GM12878 (cell line): Measurements from ENCODE around the gene C2orf80. TPM values are rescaled to one million over a fixed set of nuclear protein-coding genes. Genes with fewer than 3 reads are reported as not detected.
"Not testable (repeated sequence)": the region's sequence is repeated elsewhere in the genome, so short reads cannot be mapped to it uniquely, and the experiment has no call there.

ENCODE experiments used
- ATAC-seq: fragments of 200-7000 bp; cut with Tn5 transposase; 3 replicates; pipeline ENCODE4 v1.9.1; 2020; ENCODE audit warnings: mild to moderate bottlenecking, moderate library complexity
- BruUV-seq: library from RNA; stranded (reverse); fragments of 400-500 nt; replicated peaks from 2 replicates; lab custom pipeline; 2021; lab: Mats Ljungman, UMichigan
- CTCF ChIA-PET: fragments of 300-600 bp; sonication (Branson Sonifier 250); formaldehyde crosslinking; extraction: SDS; loops from one replicate; lab custom pipeline; 2021; ENCODE audit warnings: inconsistent platforms; lab: Yijun Ruan, JAX
- POLR2A ChIA-PET: fragments of 350-600 bp; formaldehyde crosslinking; extraction: SDS; loops from one replicate; lab custom pipeline; 2021; ENCODE audit warnings: inconsistent platforms; lab: Charles Lee
- RAD21 ChIA-PET: fragments of 300-600 bp; sonication (Branson Sonifier 250); formaldehyde crosslinking; loops from one replicate; lab custom pipeline; 2023; ENCODE audit warnings: antibody characterized with exemption; ENCODE audit not compliant: unreplicated experiment; lab: Charles Lee
- SMC1A ChIA-PET: fragments of 300-600 bp; sonication (Branson Sonifier 250); formaldehyde crosslinking; loops from one replicate; lab custom pipeline; 2023; ENCODE audit not compliant: unreplicated experiment, uncharacterized antibody; lab: Charles Lee
- DNase-seq: peaks from one replicate; pipeline ENCODE4 v3.0.0-alpha.2; 2011; ENCODE audit warnings: low read depth, low spot score
- FAIRE-seq: peaks from 3 replicates; lab custom pipeline; 2011; peaks lifted over from hg19 to GRCh38; lab: Jason Lieb, UNC
- H2AFZ ChIP-seq: 2 replicates; pipeline ENCODE4 v1.6.0; 2011; ENCODE audit warnings: low read depth, low read length, control low read depth; ENCODE audit not compliant: control insufficient read depth
- H3K27ac ChIP-seq: 2 replicates; pipeline ENCODE4 v1.5.1; 2011; ENCODE audit warnings: control low read depth; ENCODE audit not compliant: control insufficient read depth, insufficient read depth
- H3K27me3 ChIP-seq, 2 experiments: replicated peaks in 1 of 2; 2 replicates each; pipeline versions ENCODE4 v1.6.0 to v1.6.1; 2011; ENCODE audit warnings: low read length in 1 of 2; ENCODE audit not compliant: control insufficient read depth in 2 of 2, insufficient read depth in 2 of 2
- H3K36me3 ChIP-seq, 2 experiments: 2 replicates each; pipeline ENCODE4 v1.5.1; 2011; ENCODE audit warnings: low read length in 1 of 2; ENCODE audit not compliant: control insufficient read depth in 2 of 2, insufficient read depth in 2 of 2
- H3K4me1 ChIP-seq: 2 replicates; pipeline ENCODE4 v1.6.1; 2011; ENCODE audit warnings: mild to moderate bottlenecking, low read length, moderate library complexity, mixed read lengths; ENCODE audit not compliant: control insufficient read depth, insufficient read depth
- H3K4me2 ChIP-seq: 2 replicates; pipeline ENCODE4 v1.6.0; 2011; ENCODE audit warnings: control low read depth; ENCODE audit not compliant: control insufficient read depth, insufficient read depth
- H3K4me3 ChIP-seq: fragments of 200-600 bp; sonication (generic); 2 replicates; pipeline ENCODE4 v1.5.1; 2016
- H3K79me2 ChIP-seq: 2 replicates; pipeline ENCODE4 v1.6.0; 2011; ENCODE audit warnings: low read length; ENCODE audit not compliant: control insufficient read depth, insufficient read depth
- H3K9ac ChIP-seq: 2 replicates; pipeline ENCODE4 v1.8.0; 2011; ENCODE audit warnings: low read length, control low read depth, mixed read lengths; ENCODE audit not compliant: control insufficient read depth, insufficient read depth
- H3K9me3 ChIP-seq: replicated peaks from 3 replicates; pipeline ENCODE4 v1.5.1; 2011; ENCODE audit warnings: mild to moderate bottlenecking, low read length; ENCODE audit not compliant: control insufficient read depth, insufficient read depth
- H4K20me1 ChIP-seq: 2 replicates; pipeline ENCODE4 v1.6.0; 2011; ENCODE audit not compliant: control insufficient read depth, insufficient read depth
- ATF7 ChIP-seq: fragments of 450-650 bp; IDR thresholded peaks from 2 replicates; pipeline ENCODE4 v1.6.1; 2016; ENCODE audit warnings: low read depth, mild to moderate bottlenecking
- FOS ChIP-seq: IDR thresholded peaks from 3 replicates; pipeline ENCODE4 v1.6.1; 2011; ENCODE audit warnings: borderline replicate concordance; ENCODE audit not compliant: insufficient read length; ENCODE audit errors: extremely low read depth
- NRF1 ChIP-seq: conservative IDR thresholded peaks from 2 replicates; pipeline ENCODE4 v1.6.1; 2011; ENCODE audit warnings: mild to moderate bottlenecking, low read depth, low read length, improper control_type of control experiment
- POLR2AphosphoS5 ChIP-seq: IDR thresholded peaks from 2 replicates; pipeline ENCODE4 v1.6.1; 2011; ENCODE audit warnings: mild to moderate bottlenecking, low read length, inconsistent platforms
- RFX5 ChIP-seq: IDR thresholded peaks from 2 replicates; pipeline ENCODE4 v1.6.1; 2011; ENCODE audit warnings: low read depth, low read length, improper control_type of control experiment
- ZNF384 ChIP-seq: IDR thresholded peaks from 2 replicates; pipeline ENCODE4 v1.6.1; 2012; ENCODE audit warnings: low read depth, mild to moderate bottlenecking, low read length, improper control_type of control experiment, borderline replicate concordance
- WGBS: methylation state at CpG from one replicate; pipeline ENCODE4 v1.1.6; 2016; ENCODE audit warnings: low lambda C conversion rate; ENCODE audit not compliant: insufficient replicate concordance, insufficient coverage; ENCODE audit errors: missing lambda C conversion rate; 5-methylcytosine and 5-hydroxymethylcytosine counted together
- in situ Hi-C: fragments of 300-500 bp; cut with MboI; formaldehyde crosslinking; loops from 9 replicates; pipeline ENCODE4 v1.14.3; 2018; ENCODE audit warnings: mixed read lengths
- intact Hi-C: fragments of 100-400 bp; cut with micrococcal nuclease; formaldehyde crosslinking; loops from one replicate; pipeline ENCODE4 v1.14.2; 2022; ENCODE audit not compliant: unreplicated experiment
- polyA plus RNA-seq, 11 experiments: library from polyadenylated mRNA; depleted of rRNA in 4 of 11; unstranded in 6 of 11; stranded (reverse) in 5 of 11; fragments of >200 nt; fragmentation: Nextera tagmentation in 4 of 11; fragmentation: Illumina TruSeq in 1 of 11; extraction: Ambion mirVana in 4 of 11; extraction: Trizol in 1 of 11; gene quantifications; 1 replicate in 1 of 11; 2 replicates in 10 of 11; pipeline versions ENCODE4 v1.2.1 to v1.2.3, GENCODE V29; 2011 to 2016; ENCODE audit warnings: inconsistent platforms in 2 of 11, missing spikeins in 2 of 11, low read depth in 1 of 11
- total RNA-seq, 4 experiments: library from RNA; depleted of rRNA in 3 of 4; stranded (reverse); fragments of >200 nt in 3 of 4; fragmentation: Illumina TruSeq in 1 of 4; extraction: Trizol in 1 of 4; gene quantifications; 2 replicates each; pipeline versions ENCODE4 v1.2.1 to v1.2.3, GENCODE V29; 2013 to 2021
- TF ChIP-seq, protein P1 (sequence below): fragments of 450-650 bp; IDR thresholded peaks from 2 replicates; pipeline ENCODE4 v1.6.1; 2016; ENCODE audit warnings: mild to moderate bottlenecking
- TF ChIP-seq, protein P2 (sequence below): IDR thresholded peaks from 2 replicates; pipeline ENCODE4 v1.6.1; 2011; ENCODE audit warnings: mild to moderate bottlenecking, low read depth, low read length, moderate library complexity; ENCODE audit not compliant: insufficient replicate concordance
- TF ChIP-seq, protein P3 (sequence below): IDR thresholded peaks from 2 replicates; pipeline ENCODE4 v1.6.1; 2011; ENCODE audit warnings: low read depth, mild to moderate bottlenecking, low read length, moderate library complexity, borderline replicate concordance; ENCODE audit errors: extremely low read depth
- TF ChIP-seq, protein P4 (sequence below): fragments of 150-350 bp; IDR thresholded peaks from 2 replicates; pipeline ENCODE4 v1.6.1; 2014; ENCODE audit warnings: mild to moderate bottlenecking, low read depth, low read length

Gene C2orf80
- total and polyA plus RNA-seq, 10 of the 15 experiments (the other 5 are each of a cell fraction or from before 2014, with no cell fraction given), result not detected

DNA sequence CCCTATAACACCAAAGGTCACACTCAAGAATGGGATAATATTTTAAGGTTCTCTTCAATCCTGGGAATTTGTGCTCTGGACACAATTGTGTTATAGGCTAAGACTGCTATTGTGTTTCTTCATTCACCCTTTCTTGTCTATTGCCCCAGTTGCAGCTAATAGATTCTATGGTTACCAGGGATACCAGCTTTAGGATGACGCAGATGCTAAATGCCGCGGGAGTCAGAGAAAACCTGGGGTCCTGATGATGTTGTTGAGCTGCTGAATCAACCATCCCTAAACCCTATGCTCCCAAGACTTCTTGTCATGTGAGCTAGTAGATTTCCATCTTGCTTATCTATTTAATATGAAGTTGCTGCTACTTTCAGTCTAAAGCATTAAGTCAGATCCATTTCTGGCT is 70.9 kb downstream of the C2orf80 start:
- H3K79me2 ChIP-seq, result no peaks in the 10 kb centered on the region
- H3K4me1 ChIP-seq, result no peaks in the 10 kb centered on the region
- ChIA-PET RAD21 (no interaction called here), POLR2A (no interaction called here), SMC1A (interaction anchor here (1.1 kb wide), 1 partner anchor 212 kb away, joined by 3 read pairs; no protein-coding TSS in a partner anchor), CTCF (no interaction called here)
- no peaks in the 10 kb centered on the region for H4K20me1 ChIP-seq
- 79% methylated on average over 3 of the region's 3 CpGs for WGBS
- H3K9ac ChIP-seq, result no peak overlapping the region
- DNase-seq (no peak), ATAC-seq (no peak), FAIRE-seq (no peak)
- H3K36me3 ChIP-seq, result no peaks in the 10 kb centered on the region
- TF ChIP-seq POLR2AphosphoS5 (no peak), ZNF384 (no peak), ATF7 (no peak), NRF1 (no peak), FOS (no peak), RFX5 (no peak)
- TF ChIP-seq, protein P1, sequence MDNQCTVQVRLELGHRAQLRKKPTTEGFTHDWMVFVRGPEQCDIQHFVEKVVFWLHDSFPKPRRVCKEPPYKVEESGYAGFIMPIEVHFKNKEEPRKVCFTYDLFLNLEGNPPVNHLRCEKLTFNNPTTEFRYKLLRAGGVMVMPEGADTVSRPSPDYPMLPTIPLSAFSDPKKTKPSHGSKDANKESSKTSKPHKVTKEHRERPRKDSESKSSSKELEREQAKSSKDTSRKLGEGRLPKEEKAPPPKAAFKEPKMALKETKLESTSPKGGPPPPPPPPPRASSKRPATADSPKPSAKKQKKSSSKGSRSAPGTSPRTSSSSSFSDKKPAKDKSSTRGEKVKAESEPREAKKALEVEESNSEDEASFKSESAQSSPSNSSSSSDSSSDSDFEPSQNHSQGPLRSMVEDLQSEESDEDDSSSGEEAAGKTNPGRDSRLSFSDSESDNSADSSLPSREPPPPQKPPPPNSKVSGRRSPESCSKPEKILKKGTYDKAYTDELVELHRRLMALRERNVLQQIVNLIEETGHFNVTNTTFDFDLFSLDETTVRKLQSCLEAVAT, result no peak
- TF ChIP-seq, protein P2, sequence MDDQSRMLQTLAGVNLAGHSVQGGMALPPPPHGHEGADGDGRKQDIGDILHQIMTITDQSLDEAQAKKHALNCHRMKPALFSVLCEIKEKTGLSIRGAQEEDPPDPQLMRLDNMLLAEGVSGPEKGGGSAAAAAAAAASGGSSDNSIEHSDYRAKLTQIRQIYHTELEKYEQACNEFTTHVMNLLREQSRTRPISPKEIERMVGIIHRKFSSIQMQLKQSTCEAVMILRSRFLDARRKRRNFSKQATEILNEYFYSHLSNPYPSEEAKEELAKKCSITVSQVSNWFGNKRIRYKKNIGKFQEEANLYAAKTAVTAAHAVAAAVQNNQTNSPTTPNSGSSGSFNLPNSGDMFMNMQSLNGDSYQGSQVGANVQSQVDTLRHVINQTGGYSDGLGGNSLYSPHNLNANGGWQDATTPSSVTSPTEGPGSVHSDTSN, result no peak
- TF ChIP-seq, protein P3, sequence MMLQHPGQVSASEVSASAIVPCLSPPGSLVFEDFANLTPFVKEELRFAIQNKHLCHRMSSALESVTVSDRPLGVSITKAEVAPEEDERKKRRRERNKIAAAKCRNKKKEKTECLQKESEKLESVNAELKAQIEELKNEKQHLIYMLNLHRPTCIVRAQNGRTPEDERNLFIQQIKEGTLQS, result no peak
- TF ChIP-seq, protein P4, sequence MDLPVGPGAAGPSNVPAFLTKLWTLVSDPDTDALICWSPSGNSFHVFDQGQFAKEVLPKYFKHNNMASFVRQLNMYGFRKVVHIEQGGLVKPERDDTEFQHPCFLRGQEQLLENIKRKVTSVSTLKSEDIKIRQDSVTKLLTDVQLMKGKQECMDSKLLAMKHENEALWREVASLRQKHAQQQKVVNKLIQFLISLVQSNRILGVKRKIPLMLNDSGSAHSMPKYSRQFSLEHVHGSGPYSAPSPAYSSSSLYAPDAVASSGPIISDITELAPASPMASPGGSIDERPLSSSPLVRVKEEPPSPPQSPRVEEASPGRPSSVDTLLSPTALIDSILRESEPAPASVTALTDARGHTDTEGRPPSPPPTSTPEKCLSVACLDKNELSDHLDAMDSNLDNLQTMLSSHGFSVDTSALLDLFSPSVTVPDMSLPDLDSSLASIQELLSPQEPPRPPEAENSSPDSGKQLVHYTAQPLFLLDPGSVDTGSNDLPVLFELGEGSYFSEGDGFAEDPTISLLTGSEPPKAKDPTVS, result no peak
- no TSS peak for BruUV-seq
- H2AFZ ChIP-seq, result no peak overlapping the region
- no peaks in the 10 kb centered on the region for H3K9me3 ChIP-seq
- intact Hi-C loops (no loop called here), in situ Hi-C loops (no loop called here)
- no peak overlapping the region for H3K4me3 ChIP-seq
- H3K27me3 ChIP-seq, result peaks cover 0 to 3% of the 10 kb centered on the region in 2 experiments; a peak in 1 of 4 replicates
- no peak overlapping the region for H3K4me2 ChIP-seq
- H3K27ac ChIP-seq, result no peak overlapping the region

DNA sequence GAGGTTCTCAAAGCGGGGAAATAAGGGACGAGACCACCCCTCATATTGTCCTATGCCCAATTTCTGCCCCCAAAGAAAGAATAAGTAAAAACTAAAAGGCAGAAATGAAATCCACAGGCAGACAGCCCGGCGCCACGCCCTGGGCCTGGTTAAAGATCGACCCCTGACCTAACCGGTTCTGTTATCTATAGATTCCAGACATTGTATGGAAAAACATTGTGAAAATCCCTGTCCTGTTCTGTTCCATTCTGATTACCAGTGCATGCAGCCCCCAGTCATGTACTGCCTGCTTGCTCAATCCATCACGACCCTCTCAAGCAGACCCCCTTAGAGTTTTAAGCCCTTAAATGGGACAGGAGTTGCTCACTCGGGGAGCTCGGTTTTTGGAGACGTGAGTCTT is 72.4 kb downstream of the C2orf80 start:
- ATAC-seq, H3K27ac ChIP-seq, in situ Hi-C loops, H3K4me3 ChIP-seq, H3K9me3 ChIP-seq, intact Hi-C loops, H3K4me1 ChIP-seq, H4K20me1 ChIP-seq, RAD21 ChIA-PET, H3K79me2 ChIP-seq, BruUV-seq, SMC1A ChIA-PET, POLR2A ChIA-PET, H3K4me2 ChIP-seq, H3K36me3 ChIP-seq, FAIRE-seq, CTCF ChIA-PET, H2AFZ ChIP-seq, DNase-seq, H3K27me3 ChIP-seq, H3K9ac ChIP-seq: not testable (repeated sequence)
- WGBS, result 44% methylated on average over 11 of the region's 11 CpGs
